GM21825 (cell line): ENCODE measurements around the gene SOX14.

ENCODE experiments used
- ATAC-seq: cut with Tn5 transposase; IDR thresholded peaks from one replicate; pipeline ENCODE4 v1.9.1; 2021; ENCODE audit warnings: mild to moderate bottlenecking, moderate library complexity; ENCODE audit not compliant: unreplicated experiment

The SOX14 gene

DNA sequence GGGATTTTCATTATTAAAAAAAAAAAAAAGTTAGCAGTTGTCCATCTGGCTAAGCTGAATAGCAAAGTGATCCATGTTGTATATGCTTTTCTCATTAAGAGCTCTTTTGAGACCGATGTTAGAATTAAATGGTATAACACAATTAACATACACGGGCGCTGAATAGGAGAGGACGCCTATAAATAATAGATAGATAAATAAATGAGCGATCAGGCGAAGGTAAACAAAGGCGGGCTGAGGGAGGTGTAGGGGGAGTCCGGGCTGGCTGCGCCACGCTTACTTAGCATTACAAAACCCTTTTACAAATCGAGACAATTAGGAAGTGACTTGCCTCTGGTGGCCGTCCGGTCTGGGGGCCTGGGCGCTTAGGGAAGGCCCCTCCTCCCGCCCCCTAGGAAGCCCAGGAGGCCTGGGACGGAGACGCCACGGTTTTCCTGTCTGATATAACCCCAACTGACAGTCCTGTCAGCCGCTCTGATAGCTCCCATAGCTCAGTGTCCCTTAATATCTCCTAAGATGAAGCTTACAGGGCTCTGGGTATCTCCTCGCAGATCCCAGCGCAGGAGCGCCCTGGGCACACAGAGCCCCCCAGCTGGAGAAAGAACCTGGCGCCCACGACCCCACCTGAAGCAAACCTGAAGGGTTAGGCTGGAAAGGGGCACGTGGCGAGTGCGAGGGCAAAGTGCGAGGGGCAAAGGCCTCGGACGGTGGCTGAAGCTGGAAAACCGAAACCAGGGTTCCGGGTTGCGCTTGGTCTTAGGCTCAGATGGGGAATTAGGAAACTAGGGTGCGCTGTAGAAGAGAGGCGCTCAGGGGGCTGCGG lies 3.6 kb downstream of the SOX14 start:
- ATAC-seq, result no peak

DNA sequence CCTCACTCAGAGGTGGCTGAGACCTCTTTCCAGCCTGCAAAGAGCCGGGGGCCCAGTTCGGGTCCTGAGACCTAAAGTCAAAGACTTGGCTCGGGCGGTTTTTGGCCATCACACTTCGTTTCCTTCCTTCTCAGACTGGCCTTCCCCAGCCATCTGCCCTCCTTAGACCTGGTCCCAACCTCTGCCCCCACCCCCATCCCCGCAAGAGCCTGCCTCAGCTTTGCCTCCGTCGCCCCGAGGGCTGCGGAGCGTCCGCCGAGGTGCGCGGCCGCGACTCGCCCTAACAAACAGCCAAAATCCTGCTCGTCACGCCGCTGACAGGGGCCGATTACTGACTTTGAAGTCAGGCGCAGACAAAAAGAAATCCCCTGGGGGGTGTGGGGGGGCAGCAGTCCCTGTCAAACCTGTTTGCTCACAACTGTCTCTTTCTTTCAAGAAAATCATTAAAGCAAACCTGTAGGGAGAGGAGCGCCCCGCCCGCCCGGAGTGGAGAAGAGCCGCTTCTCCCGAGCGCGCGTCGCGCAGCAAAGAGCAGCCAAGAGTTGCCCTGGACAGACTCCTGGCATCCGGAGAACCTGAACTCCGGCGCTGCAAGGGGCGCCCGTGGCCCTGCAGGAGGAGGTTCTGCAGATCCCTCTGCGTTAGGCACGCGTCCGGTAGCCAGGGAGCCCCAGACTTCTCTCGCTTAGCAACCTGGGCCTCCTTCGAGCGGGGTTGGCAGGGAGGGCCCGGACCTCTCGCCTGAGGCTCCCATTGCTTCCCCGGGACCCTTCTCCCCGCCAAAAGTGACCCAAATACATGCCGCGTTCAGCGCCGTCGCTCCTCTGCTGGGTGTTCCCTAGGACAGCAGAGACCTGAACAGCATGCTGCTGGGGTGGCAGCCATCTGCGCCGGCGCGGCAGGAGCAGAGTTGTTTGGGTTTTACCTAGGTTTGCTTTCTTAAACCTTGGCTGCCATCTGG lies 4.5 kb downstream of the SOX14 start:
- no peak for ATAC-seq

DNA sequence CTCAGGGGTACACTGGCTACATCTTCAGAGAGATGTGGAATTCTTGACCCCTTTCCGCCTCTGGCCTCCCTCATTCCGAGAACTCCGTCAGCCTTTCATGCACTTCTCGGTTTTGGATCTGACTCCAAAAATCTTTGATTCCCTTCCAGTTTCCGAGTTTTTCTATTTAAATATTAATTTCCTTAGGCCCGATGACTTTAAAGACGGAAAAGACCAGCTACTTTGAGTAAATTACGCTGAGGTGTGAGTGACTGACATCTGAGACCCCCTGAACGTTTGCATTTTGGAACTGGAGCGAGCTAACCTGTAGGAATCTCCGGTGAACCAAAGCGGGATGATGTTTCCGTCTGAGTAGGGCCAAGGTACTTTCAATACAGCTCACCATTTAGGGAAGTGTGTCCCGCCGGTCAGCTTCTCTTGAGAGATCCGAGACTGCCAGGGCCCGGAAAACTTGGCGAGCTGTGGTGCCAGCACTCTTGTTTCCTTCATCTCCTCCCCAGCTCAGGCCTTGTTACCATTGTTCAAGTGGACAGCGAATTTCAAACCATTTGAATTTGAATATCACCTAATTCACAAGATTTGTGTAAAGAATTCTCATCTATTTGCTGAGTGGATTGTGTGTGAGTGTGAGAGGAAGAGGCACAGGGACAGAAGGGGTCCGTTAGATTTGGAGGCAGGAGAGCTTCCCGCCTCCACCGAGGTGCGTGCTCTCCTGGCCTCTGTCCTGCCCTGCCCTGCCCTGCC lies 5.4 kb downstream of the SOX14 start:
- no peak for ATAC-seq

DNA sequence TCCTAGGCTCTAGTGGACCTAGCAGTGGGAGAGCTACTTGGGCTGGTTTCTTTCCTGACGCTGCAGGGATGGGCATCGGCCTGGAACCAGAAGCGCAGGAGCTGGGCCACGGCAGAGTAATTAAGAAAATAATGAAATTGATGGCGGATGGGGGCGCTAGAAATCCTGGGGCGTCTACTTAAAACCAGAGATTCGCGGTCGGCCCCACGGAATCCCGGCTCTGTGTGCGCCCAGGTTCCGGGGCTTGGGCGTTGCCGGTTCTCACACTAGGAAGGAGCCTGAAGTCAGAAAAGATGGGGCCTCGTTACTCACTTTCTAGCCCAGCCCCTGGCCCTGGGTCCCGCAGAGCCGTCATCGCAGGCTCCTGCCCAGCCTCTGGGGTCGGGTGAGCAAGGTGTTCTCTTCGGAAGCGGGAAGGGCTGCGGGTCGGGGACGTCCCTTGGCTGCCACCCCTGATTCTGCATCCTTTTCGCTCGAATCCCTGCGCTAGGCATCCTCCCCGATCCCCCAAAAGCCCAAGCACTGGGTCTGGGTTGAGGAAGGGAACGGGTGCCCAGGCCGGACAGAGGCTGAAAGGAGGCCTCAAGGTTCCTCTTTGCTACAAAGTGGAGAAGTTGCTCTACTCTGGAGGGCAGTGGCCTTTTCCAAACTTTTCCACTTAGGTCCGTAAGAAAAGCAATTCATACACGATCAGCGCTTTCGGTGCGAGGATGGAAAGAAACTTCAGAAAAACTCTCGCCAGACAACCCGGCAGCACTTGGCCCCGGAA lies 6.1 kb downstream of the SOX14 start:
- no peak for ATAC-seq

DNA sequence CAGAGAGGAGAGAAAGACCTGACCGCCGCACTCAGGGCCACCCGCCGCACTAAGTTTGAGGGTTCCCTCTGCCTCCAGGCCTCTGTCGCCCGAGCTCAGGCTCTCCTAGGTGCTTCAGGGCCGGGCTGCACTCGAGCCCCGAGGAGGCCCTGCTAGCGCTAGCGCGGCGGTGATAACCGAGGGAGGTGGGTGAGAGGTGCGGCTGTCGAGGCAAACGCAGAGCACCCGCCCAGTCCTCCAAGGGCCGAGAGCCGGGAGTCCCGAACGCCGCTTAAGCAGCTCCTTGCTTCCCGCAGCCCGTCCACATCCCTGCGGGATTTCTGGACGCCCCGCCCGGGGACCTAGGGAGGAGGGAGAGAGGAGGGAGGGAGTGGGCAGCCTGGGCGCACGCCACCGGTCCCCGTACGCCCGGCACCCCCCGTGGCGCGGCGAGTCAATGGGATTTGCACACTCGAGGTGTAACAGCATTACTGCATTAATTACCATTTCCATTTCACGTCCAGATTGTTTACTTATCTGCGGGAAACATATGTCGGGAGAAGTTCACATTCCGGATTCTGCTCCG lies 6.8 kb downstream of the SOX14 start:
- no peak for ATAC-seq

DNA sequence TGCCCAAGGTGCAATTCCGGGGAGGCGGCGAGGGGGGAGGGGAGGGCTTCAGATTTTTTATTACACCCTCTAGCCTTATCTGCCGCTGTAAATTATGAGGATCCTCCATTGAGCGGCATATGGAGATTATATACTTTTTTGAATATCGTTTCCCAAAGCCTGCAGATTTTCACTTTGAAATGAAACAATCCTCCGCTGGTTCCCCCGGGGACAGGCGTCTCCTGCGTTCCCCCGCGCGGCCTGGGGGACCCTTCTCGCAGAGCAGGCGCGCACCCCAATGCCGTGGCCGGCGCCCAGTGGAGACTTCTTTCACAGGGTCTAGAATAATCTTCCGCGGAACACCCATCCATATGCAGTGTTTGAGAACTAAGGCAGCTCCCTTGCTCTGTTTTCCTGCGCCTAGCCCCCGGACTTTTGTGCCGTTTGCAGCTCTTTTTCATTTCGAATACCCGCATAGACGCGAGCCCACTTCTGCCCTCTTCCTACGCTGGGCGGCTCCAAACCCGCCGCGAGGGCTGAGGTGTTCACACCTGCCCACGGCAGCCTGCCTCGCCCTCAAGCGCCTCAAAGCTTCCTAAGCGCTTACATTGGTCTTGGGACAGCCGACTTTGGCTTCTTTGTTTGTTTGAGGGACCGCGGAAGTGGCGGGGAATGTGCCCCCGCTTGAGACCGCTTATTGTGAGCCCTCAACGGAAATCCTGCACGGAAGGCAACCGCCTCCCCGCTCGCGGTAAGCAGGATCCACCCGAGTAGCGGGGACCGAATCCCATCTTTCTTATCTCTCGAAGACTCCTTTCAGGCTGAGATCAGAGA lies 7.5 kb downstream of the SOX14 start:
- ATAC-seq, result no peak

DNA sequence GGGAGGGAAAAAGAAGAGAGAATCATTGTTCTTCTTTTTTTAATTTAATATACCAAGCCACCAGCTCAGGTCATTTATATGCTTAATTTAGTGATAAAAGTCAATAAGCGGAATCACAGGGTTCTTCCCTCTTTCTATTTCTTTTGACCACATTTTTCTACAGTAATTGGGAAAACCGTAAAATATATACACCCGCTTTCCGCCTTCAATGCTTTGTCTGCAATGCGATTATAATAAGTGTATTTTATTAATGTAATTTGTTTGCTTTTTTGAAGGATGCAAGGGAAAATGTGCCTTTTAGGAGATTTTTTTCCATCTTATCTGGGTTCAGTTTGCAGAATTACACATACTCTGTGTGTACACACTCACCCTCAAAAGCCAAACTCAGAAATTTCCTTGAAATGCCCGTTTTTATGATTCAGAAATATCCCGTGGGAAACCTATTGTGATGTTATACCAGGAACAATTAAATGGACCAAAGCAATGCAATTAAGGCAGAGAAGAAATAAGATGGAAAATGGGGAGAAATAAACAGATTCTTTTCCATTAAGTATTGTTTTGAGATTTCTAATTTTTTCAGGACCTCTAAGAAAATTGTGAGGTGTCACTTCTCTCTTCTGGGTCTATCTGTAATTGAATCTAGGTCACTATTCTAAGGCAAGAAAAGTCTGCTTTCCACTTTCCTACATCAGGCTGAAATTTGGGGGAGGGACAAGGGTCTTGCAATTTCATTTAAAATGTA lies 8.3 kb downstream of the SOX14 start:
- no peak for ATAC-seq

DNA sequence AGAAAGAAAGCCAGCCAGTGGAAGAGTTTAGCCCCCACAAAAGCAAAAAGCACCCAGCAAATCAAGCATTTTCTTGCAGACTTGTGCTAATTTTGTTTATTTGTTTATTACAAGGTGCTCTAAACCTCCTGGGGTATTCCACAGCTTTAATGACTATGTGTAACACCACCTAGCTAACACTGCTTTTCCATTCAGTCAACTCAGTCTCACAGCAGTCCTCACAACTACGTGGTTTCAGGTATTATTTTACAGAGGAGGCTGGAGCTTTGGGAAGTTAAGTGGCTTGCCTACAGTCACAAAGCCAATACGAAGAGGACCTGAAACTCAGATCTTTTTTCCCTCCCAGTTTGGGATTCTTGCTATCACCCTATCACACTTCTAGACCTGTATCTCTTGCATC lies 14.8 kb downstream of the SOX14 start:
- no peak for ATAC-seq

DNA sequence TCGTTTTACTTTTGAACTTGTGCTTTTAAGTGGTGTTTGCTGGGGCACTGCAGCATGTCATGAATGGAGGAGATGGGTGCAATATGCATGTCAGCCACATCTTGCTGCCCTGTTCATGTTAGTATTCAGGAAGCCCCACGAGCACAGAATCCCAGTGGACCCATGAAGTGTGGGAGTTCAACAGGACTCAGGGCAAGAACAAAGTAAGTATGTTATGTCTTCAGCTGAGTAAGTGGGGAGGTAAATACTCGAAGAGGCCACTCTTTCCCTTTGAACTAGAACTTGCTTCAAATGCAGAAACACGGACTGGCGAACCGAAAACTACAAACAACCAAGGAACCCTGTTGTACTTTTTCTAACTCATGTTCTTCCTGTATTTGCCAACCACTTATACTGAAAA lies 23.4 kb downstream of the SOX14 start:
- no peak for ATAC-seq

DNA sequence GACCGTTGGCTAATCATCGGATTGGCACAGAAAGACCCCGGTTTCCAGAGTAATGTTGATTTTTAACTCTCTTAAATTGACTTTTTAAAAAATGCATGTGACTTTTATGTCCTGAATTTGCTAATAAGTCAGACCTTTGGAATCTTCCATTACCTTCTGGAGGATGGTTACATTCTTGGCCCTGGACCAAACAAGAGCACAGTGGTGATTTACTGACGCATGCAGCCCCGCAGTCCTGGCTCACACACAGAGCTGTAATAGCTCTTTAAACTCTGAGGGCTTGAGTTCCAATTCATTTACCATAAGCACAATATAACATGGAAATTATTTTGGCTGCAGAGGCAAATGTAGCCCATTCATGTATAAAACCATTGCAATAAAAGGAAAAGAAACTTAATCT lies 25.1 kb downstream of the SOX14 start:
- ATAC-seq, result no peak

DNA sequence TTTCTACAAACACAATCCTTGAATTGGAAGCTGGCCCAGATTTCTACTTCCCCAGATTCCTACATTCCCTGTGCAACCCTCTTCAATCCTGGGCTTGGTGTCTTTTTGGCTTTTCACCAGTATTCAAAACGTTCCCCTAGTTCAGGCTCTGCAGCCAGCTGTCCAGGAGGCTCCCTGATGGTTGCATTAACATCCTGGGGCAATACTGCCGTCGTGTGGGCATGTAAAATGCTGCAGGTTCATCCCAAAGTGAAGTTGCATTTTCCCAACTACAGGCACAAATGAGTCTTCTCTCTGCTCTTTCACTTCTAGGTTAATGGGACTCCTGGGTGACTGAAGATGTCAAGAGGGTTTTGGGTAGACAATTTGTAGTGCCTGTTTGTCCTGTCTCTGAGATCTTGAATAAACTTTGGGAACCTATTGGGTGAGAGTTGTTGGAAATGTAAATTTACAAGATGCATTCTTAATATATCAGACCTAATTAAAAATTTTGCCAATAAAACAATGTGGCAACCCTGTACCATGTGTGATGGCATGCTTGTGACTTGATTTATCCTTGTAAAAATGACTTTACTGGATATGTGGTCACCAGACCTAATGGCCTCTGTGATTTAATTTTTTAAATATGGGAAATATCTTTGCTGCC lies 28.6 kb downstream of the SOX14 start:
- ATAC-seq, result no peak

DNA sequence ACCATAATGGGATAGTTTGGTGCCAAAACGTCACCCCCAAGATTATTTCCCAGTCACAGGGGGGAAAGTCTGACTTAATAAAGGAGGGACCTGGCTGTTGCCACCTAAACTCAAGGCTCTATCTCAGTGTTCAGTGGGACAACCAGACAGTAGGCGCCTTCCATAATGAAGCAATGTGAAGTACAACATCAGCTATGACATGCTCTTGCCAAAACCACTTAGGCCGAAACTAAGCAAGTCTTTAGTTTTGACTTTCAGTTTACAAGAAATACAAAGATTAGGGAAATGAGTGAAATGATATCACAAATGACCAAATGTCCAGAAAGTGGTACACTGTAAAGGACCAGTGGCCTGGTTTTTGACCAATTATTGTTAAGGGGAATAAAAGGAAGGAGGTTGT lies 32.9 kb downstream of the SOX14 start:
- no peak for ATAC-seq

DNA sequence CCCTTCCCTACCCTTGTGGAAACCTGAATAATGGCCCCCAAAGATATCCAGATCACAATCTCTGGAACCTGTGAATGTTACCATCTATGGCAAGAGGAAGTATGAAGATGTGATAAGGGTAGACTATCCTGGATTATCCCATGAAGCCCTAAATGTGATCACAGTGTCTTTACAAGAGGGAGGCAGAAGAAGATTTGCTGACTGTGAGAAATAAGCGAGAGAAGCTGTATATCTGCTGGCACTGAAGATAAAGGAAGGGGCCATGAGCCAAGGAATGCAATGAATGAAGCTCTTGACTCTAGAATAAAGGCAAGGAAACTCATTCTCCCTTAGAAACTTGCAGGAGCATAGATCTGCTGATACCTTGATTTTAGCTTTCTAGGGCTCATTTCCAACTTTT lies 39.1 kb downstream of the SOX14 start:
- ATAC-seq, result no peak

DNA sequence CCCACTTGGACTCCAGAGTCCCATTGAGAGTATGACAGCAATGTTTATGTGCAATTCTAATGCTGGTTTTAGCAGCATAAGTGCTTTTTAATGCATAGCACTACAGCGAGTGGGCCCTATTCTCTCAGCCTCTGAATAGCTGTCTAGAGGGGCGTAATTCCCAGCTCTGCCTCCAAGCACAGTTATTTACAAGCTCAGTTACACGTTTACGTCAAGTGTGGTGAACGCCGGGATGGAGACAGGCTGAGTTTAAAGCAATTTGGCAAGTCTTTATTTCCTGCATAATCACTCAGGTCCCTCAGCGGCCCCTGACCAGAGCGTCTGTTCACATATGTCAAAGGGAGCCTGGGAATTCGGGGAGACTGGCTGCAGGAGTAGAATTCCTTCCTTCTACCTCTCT lies 43.9 kb downstream of the SOX14 start:
- no peak for ATAC-seq

DNA sequence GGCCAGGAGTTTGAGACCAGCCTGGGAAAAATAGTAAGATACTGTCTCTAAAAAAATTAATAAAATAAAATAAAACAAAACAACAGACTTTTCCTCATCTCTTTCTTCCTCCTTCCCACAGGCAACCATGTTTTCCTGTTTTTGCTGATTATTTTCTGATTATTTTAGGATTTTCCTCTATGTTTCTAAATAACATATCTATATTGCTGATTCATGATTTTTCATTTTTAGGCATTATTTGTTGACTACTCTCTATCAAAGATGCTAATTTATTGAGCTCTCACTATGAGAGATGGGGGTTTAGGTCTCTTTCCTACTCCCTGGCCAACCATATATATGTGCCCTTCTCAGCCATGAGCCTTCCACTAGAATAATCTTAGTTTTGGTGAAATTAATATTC lies 45.4 kb downstream of the SOX14 start:
- no peak for ATAC-seq

DNA sequence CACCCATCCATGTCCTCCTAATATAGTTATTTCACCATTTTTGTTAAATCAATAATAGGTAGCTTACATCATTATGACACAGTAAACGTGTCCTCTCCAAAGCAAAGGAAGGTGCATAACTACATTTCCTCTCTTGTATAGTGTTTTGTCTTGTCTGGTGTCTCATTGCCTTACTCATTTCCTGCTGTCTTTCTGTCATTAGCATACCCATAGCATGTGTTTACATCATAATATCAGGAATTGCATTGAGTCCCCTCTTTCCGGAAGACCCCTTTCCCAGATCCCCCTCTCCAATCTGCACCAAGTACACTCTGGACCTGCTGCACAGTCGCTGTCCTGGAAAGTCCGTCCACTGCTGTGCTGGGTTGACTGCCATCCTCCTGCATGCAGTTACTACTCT lies 47.9 kb downstream of the SOX14 start:
- ATAC-seq, result no peak

DNA sequence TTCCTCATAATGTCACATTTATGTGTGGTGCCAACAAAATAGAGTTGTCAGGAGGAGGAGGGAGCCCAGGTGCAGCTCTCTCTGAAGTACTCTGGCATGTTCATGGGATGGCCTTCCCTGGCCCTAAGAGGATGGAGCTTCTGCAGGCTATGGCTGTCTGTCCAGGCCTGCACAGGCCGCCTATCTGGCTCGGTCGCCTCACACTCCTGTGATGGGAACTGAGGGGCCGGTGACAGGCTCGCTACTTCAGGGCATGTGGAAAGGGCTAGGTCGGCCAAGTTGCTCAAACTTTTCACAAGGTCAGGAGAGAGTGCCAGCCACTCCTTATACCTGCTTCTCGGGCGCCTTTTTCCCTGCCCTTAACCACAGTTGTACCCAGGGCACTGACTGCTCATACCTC lies 51.1 kb downstream of the SOX14 start:
- ATAC-seq, result no peak
